HG03469 (cell line): ENCODE measurements around the gene AKT3.
"Not testable (repeated sequence)": the region's sequence is repeated elsewhere in the genome, so short reads cannot be mapped to it uniquely, and the experiment has no call there.

Experiments
- ATAC-seq: cut with Tn5 transposase; IDR thresholded peaks from one replicate; pipeline ENCODE4 v1.9.1; 2021; ENCODE audit warnings: mild to moderate bottlenecking, moderate library complexity, moderate number of reproducible peaks; ENCODE audit not compliant: unreplicated experiment

Gene AKT3

DNA sequence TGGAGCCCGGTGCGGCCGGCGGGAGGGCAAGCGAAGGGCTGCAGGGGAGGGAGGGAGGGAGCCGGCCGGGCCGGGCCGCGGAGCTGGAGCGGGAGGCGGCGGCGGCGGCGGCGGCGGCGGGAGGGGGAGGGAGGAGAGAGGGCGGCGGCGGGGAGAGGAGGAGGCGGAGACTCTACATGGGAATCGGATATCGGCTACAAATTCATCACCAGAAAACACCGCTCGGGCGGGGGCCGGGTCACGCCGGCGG lies at the start of gene AKT3:
TSS of gene AKT3 (minus strand) at position 42 of the 250 bp plus-strand sequence. CDS start 7,073 bp downstream, outside the sequence.
- ATAC-seq, result peak; percentile 32

DNA sequence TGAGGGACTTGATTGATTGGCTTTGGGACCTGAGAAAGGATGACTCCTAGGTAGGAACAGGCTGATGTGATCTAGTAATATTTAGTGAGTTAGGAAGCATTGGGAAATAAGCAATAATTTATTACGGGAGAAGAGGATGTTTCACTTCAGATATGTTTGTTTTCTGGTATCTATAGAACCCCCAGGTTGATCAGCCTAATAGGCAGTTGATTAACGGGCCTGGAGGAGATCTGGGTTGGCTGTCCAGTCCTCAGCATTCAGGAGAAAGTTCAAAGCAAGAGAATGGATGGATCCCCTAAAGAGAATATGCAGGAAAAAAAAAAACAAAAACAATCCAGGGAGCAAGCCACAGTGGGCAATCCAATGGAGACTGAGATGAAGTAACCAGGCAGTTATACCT lies 48.2 kb upstream of the AKT3 start:
- ATAC-seq, result no peak

DNA sequence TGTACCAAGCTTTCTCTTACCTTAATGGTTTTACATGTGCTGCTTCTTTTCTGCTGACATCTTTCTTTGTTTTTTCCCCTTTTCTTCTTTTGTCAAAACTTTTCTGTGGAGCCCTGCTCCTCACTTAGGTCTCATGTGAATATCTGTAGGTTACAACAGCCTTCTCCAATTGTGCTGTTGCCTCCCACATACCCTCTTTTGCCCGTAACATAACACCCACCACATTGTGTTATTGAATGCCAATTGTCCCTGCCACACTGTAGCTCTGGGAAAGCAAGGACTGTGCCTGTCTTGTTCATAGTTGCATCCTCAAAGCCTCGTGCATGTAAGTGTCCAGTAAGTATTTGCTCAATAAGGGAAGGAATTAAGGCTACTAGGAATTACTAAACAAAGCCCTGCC lies 46.3 kb upstream of the AKT3 start:
- no peak for ATAC-seq

DNA sequence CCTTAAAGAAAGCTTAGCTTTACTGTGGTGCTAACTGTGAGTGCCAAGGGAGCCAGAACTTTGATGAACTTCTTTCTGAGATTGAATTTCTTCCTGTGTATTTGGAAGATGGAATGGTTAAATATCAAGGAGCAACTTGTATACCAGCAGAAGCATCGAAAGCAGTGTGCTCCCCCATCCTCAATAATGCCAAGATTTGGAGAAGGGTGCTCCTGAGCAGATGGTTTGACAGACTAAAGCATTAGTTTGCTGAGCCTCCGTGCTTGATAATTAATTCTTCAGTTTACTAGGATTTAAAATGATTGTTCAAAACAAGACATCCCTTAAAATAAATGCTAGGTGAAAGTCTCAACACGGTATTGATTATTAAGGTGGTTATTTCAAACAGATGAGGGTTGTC lies 42.4 kb upstream of the AKT3 start:
- no peak for ATAC-seq

DNA sequence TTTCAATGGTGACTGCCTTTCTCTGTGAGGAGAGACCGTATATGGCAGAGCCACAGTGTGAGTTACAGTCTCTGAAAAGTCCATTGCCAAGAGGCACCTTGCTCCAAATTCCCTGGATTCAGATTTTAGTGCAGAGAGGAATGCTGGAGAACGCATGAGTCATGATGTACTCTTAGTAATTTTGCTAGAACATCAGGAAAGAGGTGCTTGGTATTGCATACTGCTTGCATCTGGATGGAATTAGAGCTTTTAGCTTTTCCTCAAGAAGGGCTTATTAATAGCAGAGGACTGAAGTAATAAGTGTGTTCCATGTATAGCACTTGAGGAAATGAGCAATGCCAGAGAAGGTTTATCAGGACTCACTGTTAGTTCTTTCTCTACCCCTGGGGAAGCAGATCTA lies 40.5 kb upstream of the AKT3 start:
- no peak for ATAC-seq

DNA sequence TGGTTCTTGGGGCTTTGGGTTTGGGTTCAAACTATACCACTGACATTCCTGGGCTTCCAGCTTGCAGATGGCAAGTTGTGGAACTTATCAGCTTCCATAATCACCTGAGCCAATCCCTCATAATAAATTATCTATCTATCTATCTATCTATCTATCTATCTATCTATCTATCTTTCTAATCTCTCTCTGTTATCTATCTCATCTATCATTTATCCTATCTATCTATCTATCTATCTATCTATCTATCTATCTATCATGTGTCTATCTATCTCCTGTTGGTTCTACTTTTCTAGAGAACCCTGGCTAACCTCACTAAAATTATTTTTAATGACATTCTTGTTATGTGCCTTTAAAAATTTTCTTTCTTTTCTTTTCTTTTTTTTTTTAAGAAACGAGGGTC lies 35.8 kb upstream of the AKT3 start:
- ATAC-seq, result no peak

DNA sequence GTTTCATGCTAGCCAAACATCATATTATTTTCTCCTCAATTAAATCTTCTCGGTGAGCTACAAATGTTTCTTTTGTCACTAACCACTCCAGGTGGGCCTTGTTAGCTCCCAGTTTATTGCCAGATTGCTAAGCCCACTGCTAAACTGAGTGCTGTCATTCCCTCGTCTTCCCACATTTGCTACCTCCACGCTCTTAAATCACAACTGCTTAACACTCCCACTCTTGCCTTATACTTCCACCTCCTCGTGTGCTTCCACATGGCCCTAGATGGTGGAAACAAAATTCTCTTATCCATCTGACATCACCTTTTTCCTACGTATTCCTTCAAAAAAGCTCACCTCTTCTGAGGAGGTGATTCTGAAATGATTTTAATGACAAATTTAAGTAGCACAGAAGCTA lies 34.6 kb upstream of the AKT3 start:
- no peak for ATAC-seq

DNA sequence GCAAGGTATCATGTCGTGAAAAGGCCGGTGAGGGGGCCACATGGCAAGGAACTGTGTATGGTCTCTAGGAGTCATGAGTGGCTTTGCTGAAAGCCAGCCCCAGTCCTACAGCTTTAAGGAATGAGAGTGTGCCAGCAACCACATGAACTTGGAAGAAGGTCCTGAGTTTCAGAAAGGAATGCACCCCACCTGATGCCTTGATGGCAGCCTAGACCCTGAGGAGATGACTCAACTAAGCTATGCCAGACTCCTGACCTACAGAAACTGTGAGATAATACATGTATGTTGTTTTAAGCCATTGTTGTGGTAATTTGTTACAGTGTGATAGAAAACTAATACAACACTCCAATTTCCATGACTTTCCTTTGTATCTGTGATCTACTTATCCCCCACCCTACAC lies 33.5 kb upstream of the AKT3 start:
- no peak for ATAC-seq

DNA sequence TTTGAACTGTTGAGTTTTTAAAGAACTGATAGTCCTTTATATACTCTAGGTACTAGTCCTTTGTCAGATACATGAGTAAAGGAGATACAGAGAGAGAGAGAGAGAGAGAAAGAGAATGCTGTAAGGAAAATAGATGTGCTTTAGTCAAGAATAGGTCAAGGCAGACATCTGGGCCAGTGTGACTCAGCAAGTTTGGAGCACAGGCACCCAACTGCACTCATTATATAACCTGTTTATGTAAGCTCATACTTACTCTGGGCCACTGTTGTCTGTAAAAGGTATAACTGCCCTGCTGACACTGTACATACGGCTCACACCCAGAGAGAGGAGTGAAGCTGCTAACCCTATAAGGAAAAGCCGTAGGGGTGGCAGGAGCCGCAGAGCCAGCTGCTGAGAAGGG lies 32.2 kb upstream of the AKT3 start:
- no peak for ATAC-seq

DNA sequence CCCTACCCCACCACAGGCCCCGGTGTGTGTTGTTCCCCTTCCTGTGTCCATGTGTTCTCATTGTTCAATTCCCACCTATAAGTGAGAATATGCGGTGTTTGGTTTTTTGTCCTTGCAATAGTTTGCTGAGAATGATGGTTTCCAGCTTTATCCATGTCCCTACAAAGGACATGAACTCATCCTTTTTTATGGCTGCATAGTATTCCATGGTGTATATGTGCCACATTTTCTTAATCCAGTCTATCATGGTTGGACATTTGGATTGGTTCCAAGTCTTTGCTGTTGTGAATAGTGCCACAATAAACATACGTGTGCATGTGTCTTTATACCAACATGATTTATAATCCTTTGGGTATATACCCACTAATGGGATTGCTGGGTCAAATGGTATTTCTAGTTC lies 27.0 kb upstream of the AKT3 start:
- not testable (repeated sequence) for ATAC-seq

DNA sequence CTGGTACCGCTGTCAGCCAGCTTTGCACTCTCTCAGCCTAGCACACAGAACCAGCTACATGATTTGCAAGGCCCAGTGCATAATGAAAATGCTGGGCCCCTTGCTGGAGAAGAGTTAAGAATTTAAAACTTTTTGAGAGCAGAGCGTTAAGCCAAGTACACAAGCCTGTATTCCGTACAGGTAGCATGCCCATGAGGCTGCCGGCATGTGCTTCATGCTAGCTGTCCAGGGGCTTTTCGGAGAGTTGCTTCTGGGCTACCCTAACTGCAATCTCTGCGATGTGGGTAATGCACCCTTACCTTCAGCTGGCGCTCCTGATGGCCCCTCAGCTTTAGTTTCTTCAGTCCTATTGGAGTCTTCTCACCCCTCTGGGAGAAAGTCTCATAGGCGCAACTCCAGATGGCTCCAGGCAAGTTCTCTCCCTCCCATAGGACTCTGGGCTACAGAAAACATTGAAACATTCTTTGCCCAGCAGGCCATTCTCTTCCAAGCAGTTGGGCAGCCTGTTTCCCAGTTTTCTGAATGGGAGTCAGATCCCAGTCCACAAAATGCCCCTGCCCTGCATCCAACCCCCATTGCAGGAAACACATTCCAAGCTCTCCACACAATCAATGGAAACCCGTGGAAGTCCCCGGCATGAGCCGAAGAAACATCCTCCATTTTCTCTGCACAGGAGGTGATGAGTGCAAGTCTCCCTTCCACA lies 5.7 kb upstream of the AKT3 start:
- ATAC-seq, result no peak

DNA sequence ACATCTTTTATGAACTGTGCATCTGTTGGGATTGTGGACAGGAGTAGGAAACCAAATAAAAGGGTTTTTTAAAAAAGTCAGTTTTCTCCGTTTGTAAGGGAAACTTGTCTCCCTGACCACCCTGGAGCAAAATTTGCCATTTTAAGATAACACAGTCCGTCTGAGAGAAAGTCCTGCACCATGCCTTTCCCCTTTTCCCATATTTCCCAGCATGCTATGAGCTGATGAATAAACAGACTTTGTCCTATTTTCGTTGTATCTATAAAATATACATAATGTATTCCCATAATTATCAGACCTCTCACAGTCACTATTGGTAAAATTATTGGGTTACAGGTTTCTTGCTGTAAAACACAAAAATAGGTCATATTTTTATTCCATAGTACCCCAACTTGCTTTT lies 1.7 kb upstream of the AKT3 start:
- no peak for ATAC-seq

DNA sequence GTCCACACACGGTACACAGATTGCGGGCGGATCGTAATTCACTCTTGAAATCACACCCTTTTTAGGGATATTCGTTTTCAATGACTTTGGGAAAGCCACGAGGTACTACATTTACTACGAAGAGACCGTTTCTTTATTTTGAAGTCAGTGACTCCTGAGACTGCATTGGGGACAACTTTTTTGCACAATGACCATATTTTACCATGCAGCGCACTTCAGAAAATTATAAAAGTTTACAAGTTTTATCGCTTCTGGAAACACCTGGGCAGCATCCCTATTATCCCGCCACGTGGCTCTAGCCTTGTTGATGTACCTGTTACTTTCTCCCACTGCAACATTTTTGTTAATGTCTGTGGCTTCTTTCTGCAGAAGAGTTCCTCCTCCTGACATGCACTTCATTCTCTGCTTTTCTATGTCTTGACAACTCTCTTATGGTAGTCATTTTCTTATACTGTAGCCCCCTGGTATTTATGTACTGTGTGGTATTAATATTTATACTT lies 1.3 kb upstream of the AKT3 start:
- ATAC-seq, result no peak

DNA sequence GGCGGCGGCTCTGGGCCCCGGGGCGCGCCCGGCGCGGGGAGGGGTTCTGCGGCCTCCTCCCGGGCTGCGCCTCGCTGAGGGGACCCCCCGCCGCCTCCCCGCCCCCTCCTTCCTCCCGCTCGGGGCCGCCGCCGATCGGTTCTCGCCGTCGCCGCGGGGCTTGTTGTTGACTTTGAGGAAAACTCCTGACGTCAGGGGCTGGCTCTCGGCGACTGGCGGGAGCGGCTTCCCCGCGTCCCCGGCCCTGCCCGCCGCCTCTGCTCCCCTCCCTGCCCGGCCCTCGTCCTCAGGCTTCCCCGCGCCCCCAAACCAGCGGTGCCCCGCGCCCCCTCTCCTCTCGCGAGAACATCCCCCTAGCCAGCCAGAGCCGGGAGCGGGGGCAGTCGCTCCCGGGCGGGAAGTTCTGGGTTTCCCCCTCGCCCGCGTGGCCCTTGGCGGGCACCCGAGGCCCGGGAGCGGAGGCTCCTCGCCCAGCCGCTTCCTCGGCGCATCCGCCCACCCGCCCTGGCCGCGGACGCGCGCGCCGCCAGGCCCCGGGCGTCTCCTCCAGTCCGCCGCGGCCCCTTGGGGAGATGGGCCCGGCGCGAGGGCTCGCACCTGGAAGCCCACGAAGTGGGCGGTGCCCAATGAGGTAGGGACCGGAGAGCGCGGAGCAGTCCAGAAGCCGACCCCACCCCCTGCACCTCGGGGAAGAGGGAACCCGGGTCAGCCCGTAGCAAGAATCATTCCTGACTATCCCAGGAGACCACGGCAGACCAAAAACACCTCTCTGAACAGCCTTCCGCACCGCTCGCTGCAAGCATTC lies 611 bp upstream of the AKT3 start:
- ATAC-seq, result peak; percentile 28

DNA sequence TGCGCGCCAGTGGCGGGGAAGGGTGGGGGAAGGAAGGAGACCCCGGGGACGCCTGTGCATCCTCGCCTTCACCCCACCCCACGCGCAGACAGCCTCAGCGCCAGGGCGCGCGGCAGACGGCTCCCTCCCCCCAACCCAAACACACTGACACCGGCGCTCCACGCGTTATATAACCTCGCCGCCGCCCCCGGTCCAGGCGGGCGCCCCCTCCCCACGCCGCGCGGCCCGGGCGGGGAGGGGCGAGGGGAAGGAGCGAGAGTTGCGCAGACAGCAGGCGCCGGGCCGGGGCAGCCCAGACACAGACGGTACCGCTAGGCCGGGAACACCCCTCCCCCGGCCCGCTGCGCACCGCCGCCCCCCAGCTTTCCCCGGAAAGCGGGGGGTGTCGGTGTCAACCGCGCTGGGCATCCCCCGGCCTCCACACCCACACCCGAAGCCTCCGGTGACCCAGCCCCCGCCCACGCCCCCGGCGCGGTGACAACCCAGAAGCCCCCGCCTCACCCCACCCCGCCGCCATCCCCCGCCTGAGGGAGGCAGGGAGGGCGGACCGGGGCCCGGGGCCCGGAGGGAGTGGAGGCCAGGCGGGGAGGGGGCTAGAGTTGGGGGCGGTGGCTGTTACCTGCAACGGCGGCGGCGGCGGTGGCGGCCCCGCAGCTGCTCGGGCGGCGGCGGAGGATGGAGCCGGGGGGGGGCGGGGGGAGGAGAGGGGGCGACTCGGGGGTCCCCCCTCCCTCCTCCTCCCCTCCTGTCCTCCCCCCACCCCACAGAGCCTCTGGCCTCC lies 432 bp downstream of the AKT3 start:
- ATAC-seq, result no peak

DNA sequence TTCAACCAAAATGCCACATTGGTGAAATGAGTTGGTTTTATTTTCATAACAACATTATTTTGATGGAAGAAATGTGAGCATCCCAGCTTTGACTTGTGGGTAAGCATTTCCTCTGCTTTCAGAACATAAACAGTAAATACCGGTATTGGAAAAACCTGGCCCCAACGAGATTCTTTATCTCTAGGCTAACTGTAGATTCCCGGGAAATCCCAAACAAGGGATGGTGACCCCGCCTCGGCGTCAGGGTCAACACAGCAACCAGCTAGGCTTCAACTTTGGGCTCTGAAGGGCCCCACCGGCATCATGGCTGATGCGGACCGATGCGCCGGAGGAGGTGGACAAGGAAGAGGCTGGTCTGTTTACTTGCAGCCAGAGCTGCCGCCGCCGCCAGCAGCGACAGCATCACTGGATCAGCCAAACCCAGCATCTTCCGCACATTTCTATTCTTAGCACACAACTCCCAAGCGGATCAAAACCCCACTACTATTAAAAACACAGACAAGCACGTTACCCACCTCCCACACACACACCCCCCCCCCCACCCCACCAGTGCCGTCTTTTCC lies 1.1 kb downstream of the AKT3 start:
- no peak for ATAC-seq

DNA sequence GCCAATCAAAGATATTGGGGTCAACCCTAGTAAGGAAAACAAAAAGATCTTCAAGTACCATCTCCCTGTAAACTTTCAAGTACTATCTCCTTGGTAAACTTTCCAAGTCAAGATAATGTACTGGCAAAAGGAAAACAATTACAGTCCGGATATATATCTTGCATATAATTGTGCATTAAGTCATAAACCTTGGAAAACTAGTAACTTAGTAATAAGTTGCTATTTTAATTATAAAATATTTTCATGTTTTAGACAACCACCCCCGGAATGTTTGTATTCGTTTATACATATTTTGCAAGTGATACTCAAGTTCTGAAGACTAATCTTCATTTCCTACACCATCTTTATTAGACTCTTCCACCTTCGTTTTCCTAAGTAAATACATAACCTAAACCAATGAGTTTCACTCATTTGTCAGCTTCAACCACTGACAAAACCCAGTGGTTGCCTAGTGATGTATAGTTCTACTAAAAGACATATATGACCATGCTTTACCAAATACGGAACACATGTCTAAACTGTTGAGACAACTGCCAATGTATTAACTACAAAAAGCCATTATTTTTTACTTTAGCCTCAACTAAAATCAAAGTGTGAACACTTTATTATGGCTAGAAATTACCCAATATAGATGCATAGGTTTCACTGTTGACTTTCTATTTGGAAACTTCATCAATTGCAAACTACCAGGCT lies 1.7 kb downstream of the AKT3 start:
- no peak for ATAC-seq

DNA sequence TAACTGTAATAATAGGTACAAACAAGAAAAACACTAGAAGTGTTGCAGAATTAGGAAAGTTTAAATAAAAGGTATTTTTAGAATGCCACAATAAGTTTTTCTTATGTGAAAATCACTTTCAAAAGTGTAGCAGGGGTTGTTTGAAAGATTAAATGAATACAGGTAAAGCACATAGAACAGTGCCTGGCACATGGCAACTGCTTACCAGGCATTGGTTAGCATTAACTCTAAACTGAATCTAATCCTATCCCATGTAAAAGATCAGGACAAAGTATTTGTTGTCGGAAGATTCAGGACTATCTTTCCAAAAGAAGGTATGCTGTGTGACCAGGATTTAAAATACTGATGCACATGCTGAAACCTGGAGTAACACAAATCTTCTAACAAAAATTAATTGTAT lies 3.3 kb downstream of the AKT3 start:
- ATAC-seq, result no peak

DNA sequence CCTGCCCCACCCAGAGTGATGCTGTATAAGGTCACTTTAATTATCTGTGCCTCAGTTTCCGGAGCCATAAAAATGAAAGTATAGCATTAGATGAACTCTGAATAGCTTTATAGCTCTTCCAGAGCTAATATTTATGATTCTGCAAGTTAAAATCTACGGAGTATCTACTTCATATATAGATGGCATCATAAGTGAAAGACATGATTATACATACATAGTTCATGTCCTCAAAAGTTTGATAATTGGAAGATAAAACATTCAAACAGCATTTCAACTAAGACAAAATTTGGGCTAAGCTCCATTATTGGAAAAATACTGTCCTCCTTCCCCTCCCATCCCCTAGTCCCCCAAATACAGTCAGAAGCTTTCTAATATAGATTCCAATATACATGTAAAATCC lies 4.2 kb downstream of the AKT3 start:
- ATAC-seq, result no peak

DNA sequence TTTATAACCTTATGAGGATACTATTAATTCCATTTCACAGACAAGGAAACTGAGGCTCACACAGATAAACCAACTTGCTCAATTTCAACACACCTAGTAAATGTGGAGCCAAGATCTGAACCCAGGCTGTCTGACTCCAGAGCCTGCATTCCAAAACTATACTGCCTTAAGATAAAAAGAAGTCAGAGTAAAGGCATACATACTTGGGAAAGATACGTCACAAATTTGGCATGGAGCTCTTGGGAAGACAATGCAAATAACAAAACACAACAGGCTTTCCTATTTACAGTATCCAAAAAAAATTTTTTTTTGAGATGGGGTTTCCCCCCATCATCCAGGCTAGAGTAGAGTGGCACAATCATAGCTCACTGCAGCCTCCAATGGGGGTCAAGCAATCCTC lies 5.9 kb downstream of the AKT3 start:
- no peak for ATAC-seq

DNA sequence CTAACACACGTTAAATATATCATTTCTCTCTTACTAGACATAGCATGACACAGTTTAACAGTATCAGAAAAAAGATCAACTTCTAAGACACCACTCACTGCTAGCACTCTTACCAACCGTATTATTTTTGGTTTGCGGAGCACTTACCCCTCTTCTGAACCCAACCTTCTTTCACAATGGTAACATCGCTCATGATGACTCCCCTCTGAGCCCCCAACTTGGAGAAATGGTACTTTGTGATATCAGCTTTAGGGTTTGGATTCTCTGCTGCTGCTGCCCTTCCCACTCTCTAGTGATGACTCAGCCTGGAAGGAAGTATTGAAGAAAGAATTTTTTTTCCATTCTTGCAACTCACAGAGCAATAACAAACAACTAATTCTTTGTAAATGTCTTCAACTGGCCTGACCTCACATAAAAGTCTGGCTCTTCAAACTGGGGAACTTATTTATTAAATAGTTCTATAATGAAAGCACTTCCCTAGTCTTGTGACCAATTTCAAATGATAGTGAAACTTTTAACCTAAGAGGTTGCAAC lies 7.0 kb downstream of the AKT3 start:
- no peak for ATAC-seq
